Heart left ventricle (tissue), 16 donors: Measurements from ENCODE around the gene TACR1. TPM values are rescaled to one million over a fixed set of nuclear protein-coding genes. Genes with fewer than 3 reads are reported as not detected.

Experiments
- ATAC-seq, 4 donors: fragments of 200-7000 bp; cut with Tn5 transposase; one replicate each; pipeline ENCODE4 v1.9.1; 2020 to 2022; ENCODE audit warnings: moderate library complexity in 4 of 4, mild to moderate bottlenecking in 3 of 4, moderate number of reproducible peaks in 1 of 4
- DNase-seq, 5 donors: peaks; one replicate each; pipeline ENCODE4 v3.0.0-alpha.2; 2020
- H3K27ac ChIP-seq, 12 donors: fragments of 200-600 bp; sonication (generic) in 4 of 12; one replicate each; pipeline versions ENCODE4 v1.5.0 to v1.8.0; 2016 to 2022; ENCODE audit warnings: mild to moderate bottlenecking in 2 of 12
- H3K27me3 ChIP-seq, 9 donors: fragments of 200-600 bp; sonication (generic) in 2 of 9; one replicate each; pipeline versions ENCODE4 v1.5.1 to v1.8.0; 2016 to 2022; ENCODE audit warnings: mild to moderate bottlenecking in 3 of 9
- H3K36me3 ChIP-seq, 9 donors: fragments of 200-600 bp; sonication (generic) in 2 of 9; one replicate each; pipeline versions ENCODE4 v1.5.0 to v1.8.0; 2018 to 2022; ENCODE audit warnings: mild to moderate bottlenecking in 2 of 9
- H3K4me1 ChIP-seq, 12 donors: fragments of 200-600 bp; sonication (generic) in 4 of 12; one replicate each; pipeline versions ENCODE4 v1.5.0 to v1.8.0; 2016 to 2022; ENCODE audit warnings: mild to moderate bottlenecking in 3 of 12
- H3K4me3 ChIP-seq, 12 donors: fragments of 200-600 bp; sonication (generic) in 4 of 12; one replicate each; pipeline versions ENCODE4 v1.5.0 to v1.8.0; 2017 to 2022; ENCODE audit warnings: mild to moderate bottlenecking in 9 of 12, moderate library complexity in 4 of 12
- H3K9me3 ChIP-seq, 12 donors: fragments of 200-600 bp; sonication (generic) in 4 of 12; one replicate each; pipeline versions ENCODE4 v1.5.0 to v1.8.0; 2016 to 2022; ENCODE audit warnings: mild to moderate bottlenecking in 1 of 12
- POLR2A ChIP-seq, 2 donors: fragments of 450-650 bp; IDR thresholded peaks; one replicate each; pipeline ENCODE4 v1.6.1; 2017; ENCODE audit warnings: antibody characterized with exemption in 2 of 2, mild to moderate bottlenecking in 2 of 2, moderate library complexity in 2 of 2
- WGBS, 4 donors: extraction: QIAGEN DNeasy Blood & Tissue Kit in 2 of 4; methylation state at CpG; one replicate each; pipeline versions ENCODE4 v1.1.5 to v1.1.7; 2013 to 2018; 5-methylcytosine and 5-hydroxymethylcytosine counted together
- intact Hi-C, 10 donors: fragments of 100-400 bp; cut with DNase I; formaldehyde crosslinking; loops; one replicate each; pipeline versions ENCODE4 v1.11.1 to v1.14.2; 2022
- polyA plus RNA-seq, 2 donors: library from polyadenylated mRNA; stranded (reverse); fragments of 200-250 nt; gene quantifications; one replicate each; pipeline ENCODE4 v1.2.3, GENCODE V29; 2013
- total RNA-seq, 9 donors: library from RNA; depleted of rRNA in 2 of 9; stranded (reverse); fragments of >200 nt in 2 of 9; fragmentation: NEBNext Ultra II Directional in 3 of 9; extraction: Animal tissue kit (Norgen Biotek cat#: 25700) in 3 of 9; gene quantifications; one replicate each; pipeline versions ENCODE4 v1.1.0 to v1.2.4, GENCODE V29; 2016 to 2023
- TF ChIP-seq, protein P1 (sequence below), 12 donors: fragments of 200-600 bp; sonication (generic) in 4 of 12; IDR thresholded peaks; one replicate each; pipeline versions ENCODE4 v1.5.0 to v1.8.0; 2018 to 2022; ENCODE audit warnings: antibody characterized with exemption in 12 of 12, mild to moderate bottlenecking in 5 of 12
- donor health status: ischemic (EF 13 %, LVEDD 7.1; RV severe dilation, severe dysfunction).
- donor health status: healthy with polysubstance abuse.
- donor health status: DM: no; HTN: yes; CAD: no.
- donor health status: DM: no; HTN: no; CAD: no.
- donor health status: ischemic (EF 25% LVEDD 6.9; RV normal size, moderate dysfunction).
- donor health status: ischemic (EF 25% LVEDD 5.7; RV mildly dilated, moderate dysfunction).
- donor health status: healthy.
- donor health status: DM: yes; HTN: yes; CAD: no.
- donor health status: ischemic (EF 35%, LVEDD 5.7; RV mildly dilated, moderate dysfunction).
- donor health status: nonischemic (EF 11% LVEDD 7.7; RV severe dilation, severe dysfunction).
- donor health status: DM: yes; HTN: yes; CAD: no.
- donor health status: PGD.
- donor health status: ischemic (EF 29% LVEDD 5.4; RV normal size, mild dysfunction).
- donor health status: nonischemic (EF 23%, LVEDD 6.1; RV moderate dilation, normal function).

Gene TACR1
- total and polyA plus RNA-seq, 11 donors, result 0.01 to 0.59 (median 0.35) TPM; not detected in 4

DNA sequence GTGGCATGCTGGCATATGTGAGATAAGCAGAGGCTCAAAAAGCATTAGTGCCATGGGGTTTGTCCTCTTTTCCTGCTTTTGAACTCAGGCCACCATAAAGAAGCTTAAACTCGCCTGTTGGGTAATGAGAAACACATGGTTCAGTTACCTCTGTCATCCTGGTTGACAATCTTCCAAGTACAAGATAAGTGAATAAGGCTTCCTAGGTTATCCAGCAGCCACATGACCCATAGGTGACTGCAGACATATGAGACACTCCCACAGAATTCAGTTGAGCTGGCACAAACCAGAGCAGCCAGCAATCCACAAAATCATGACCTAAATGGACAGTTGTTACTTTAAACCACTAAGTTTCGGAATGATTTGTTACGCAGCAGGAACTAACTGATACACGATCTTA, 97.3 kb downstream of the TACR1 start:
- DNase-seq (no peak), ATAC-seq (no peak)
- H3K36me3 ChIP-seq, result no peaks in the 10 kb centered on the region
- peaks cover 0 to 5% (median 0%) of the 10 kb centered on the region in 12 donors for H3K9me3 ChIP-seq
- no peak overlapping the region for H3K27ac ChIP-seq
- WGBS, 4 donors, result 93 to 99% (median 97%) methylated on average over 4 of the region's 4 CpGs
- H3K4me1 ChIP-seq, result no peaks in the 10 kb centered on the region
- H3K4me3 ChIP-seq, result no peak overlapping the region
- no peaks in the 10 kb centered on the region for H3K27me3 ChIP-seq
- intact Hi-C loops, result no loop called here
- TF ChIP-seq, protein P1, sequence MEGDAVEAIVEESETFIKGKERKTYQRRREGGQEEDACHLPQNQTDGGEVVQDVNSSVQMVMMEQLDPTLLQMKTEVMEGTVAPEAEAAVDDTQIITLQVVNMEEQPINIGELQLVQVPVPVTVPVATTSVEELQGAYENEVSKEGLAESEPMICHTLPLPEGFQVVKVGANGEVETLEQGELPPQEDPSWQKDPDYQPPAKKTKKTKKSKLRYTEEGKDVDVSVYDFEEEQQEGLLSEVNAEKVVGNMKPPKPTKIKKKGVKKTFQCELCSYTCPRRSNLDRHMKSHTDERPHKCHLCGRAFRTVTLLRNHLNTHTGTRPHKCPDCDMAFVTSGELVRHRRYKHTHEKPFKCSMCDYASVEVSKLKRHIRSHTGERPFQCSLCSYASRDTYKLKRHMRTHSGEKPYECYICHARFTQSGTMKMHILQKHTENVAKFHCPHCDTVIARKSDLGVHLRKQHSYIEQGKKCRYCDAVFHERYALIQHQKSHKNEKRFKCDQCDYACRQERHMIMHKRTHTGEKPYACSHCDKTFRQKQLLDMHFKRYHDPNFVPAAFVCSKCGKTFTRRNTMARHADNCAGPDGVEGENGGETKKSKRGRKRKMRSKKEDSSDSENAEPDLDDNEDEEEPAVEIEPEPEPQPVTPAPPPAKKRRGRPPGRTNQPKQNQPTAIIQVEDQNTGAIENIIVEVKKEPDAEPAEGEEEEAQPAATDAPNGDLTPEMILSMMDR (IDR thresholded peaks at IDR 0.05), result no peak
- no peak for TF ChIP-seq POLR2A (IDR thresholded peaks at IDR 0.05)

DNA sequence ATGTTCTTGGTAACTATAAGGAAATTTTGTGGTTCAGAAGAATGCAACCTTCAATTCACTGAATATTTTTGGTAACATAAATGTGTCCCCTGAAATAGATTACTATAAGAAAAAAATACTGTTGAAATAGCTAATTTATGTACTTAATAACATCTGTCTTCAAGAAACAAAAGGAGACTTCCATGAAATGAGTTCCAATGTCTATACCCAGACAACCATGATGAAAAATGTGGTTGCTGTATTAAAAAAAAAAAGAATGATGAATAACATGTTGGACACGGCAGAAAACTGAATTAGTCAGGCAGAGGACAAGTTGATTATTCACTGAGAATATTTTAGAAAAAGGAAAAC, 98.5 kb downstream of the TACR1 start:
- H3K4me3 ChIP-seq, result no peak overlapping the region
- H3K9me3 ChIP-seq, result peaks cover 0 to 5% (median 0%) of the 10 kb centered on the region in 12 donors
- no peaks in the 10 kb centered on the region for H3K36me3 ChIP-seq
- intact Hi-C loops, result no loop called here
- H3K27me3 ChIP-seq, result no peaks in the 10 kb centered on the region
- H3K4me1 ChIP-seq, result no peaks in the 10 kb centered on the region
- TF ChIP-seq, protein P1 (IDR thresholded peaks at IDR 0.05), result no peak
- WGBS, 4 donors, result 59 to 74% (median 70%) methylated on average over 1 of the region's 1 CpG
- no peak overlapping the region for H3K27ac ChIP-seq
- ATAC-seq (no peak), DNase-seq (no peak)

DNA sequence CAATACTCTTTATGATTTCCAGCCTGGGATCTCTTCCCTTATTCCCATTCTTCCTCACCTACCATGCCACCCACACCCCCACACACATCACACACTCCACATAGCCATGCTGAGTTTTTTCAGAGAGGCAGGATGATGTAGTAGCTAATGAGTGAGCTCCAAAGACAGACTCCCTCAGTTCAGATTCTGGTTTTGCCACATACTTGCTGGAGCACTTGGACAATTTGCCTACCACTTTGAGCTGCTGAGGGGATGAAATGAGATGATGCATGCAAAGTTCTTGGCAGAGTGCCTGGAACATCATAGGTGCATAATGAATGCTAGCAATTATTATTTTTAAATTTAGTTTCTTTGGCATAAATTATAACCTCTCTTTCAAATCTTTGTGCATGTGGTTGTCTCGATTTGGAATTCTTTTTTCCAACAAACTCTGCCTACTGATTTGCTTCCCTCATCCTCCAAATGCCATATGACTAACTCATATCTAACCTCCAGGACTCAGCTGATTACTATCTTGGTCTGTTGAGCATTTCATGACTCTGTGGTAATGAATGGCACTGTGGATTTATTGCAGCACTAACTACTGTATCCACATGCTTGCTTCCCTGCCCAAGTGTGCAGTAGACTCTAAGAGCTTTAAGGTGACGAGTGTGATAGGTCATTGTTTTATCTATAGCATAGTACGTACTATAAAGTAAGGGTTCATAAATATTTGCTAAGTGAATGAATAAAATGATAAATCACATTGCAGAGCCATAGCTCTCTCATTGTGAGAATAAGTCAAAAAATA, 99.1 kb downstream of the TACR1 start:
- no peak overlapping the region for H3K27ac ChIP-seq
- H3K4me1 ChIP-seq, result no peaks in the 10 kb centered on the region
- H3K27me3 ChIP-seq, result no peaks in the 10 kb centered on the region
- intact Hi-C loops, result no loop called here
- H3K36me3 ChIP-seq, result no peaks in the 10 kb centered on the region
- 72 to 82% (median 76%) methylated on average over 3 of the region's 3 CpGs for WGBS, 4 donors
- H3K9me3 ChIP-seq, result peaks cover 0 to 5% (median 0%) of the 10 kb centered on the region in 12 donors
- H3K4me3 ChIP-seq, result no peak overlapping the region
- DNase-seq (no peak), ATAC-seq (no peak)
- TF ChIP-seq POLR2A (IDR thresholded peaks at IDR 0.05), result no peak
- TF ChIP-seq, protein P1 (IDR thresholded peaks at IDR 0.05), result no peak

DNA sequence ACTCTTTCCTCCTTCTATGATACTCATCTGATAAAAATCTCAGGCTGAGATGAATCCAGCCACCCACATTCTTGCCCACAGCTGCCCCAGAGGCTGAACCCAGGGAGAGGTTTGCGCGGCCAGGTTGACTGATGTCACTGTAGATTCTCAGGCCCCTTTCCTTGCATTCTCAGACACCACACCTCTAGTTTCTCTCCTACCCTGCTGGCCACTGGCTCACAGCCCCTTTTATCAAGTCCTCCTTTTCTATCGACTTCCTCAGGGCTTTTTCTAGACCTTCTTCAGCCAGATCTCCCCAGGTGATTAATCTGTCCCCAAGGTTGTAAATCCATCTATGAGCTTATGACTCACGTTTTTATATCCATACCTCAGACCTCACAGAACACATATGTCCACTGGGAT, 99.8 kb downstream of the TACR1 start:
- DNase-seq (no peak), ATAC-seq (no peak)
- Histone ChIP-seq H3K4me3 (no peak overlapping the region), H3K4me1 (no peaks in the 10 kb centered on the region), H3K36me3 (no peaks in the 10 kb centered on the region), H3K9me3 (peaks cover 0 to 5% (median 0%) of the 10 kb centered on the region in 12 donors), H3K27me3 (no peaks in the 10 kb centered on the region), H3K27ac (no peak overlapping the region)
- 86 to 88% (median 87%) methylated on average over 4 of the region's 4 CpGs for WGBS, 4 donors
- TF ChIP-seq POLR2A (IDR thresholded peaks at IDR 0.05), result no peak
- TF ChIP-seq, protein P1 (IDR thresholded peaks at IDR 0.05), result no peak
- intact Hi-C loops, result no loop called here
